ENCODE measurements around the gene DNAJC19.
"Not testable (repeated sequence)": the region's sequence is repeated elsewhere in the genome, so short reads cannot be mapped to it uniquely, and the experiment has no call there.

DNAJC19 gene

DNA sequence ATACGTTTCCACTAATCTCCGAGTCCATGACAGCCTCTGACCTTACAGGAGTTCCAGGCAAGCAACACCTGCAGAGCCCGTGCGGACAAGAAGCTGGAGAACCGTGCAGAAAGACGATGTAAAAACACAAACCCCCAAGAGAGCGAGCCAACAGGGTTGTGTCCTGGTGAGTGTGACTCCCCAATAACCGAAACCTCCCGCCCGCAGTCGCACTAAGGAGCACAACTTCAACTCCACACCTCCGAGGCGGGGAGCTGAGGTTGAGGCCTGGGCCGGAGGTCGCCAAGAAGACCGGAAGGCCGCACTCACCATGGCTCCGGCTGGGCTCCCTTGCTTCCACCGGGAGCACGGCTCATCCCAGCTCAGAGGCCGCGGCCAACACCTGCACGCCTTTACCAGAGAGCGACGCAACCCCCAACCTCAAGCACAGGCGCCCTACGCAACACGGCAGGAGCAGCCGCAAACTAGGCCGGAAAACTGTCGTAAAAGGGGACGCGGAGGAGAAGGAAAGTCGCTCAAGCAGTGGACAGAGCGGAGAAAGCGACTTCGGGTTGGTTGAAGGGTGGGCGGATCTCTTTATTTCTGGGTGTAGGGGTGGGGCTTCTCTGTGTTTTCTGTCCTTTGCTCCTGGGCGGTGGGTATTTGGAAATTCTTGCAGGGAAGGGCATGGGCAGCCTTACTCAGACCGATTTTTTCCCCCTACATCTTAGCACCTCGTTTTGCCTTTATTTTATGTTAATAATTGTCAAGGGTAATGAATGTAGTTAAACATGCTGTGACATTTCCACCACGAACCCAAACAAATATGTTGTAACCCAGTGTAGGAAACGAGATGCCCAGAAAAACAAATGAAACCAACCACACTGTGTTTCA, at the start of gene DNAJC19:
Gene DNAJC19 (minus strand): TSS at position 446 of the 873 bp plus-strand sequence. CDS start 134 bp downstream, at position 312.
- peak; percentile 92 for DNase-seq

DNA sequence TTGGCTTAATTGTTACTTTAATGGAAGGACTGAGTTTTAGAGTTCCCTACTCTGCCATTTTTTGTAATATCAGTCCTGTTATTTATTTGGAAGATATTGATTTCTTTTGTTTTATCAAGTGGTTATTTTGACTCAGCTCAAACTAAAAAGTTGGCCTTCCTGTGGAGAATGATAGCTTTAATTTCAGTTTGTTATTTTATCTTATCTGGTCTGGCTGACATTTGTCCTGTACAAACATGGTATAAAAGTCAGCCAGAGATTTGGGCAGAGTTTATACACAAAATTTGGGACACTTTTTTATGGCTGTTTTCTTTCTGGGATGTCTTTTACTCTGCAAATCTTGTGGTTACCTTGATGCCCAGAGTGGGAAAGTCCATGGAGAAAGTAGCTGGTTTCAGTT, 41.4 kb upstream of the DNAJC19 start:
- DNase-seq, result no peak

DNA sequence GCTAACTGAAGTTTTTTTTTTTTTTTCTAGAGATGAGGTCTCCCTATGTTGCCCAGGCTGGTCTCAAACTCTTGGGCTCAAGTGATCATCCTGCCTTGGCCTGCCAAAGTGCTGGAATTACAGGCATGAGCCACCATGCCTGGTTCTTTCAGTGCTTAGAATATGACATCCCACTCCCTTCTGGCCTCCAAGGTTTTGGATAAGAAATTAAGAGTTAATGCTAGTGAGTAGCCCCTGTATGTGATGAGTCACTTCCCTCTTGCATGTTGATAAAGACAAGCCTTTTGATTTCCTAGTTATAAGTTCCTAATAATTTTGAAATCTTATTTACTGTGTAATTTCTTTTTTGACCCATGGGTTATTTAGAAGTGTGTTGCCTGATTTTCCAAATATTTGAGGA, 35.7 kb upstream of the DNAJC19 start:
- DNase-seq, result no peak

DNA sequence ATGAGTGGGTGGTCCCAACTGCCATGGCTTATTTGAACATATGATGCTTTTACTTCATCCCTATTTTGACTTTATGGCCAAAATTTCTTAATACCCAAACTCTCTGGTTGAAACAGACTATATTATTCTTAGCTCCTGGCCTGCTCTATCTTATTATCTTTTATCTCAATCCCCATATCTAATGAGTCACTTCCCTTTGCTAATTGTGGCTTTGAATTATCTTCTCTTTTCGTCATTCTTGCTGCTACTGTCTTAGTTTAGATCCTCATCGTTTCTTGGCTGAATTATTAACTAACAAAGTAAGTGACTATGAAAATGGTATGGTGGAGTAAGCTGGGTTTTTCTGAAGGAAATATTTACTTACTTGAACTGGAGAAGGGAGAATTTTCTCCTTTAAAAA, 28.2 kb upstream of the DNAJC19 start:
- DNase-seq, result no peak

DNA sequence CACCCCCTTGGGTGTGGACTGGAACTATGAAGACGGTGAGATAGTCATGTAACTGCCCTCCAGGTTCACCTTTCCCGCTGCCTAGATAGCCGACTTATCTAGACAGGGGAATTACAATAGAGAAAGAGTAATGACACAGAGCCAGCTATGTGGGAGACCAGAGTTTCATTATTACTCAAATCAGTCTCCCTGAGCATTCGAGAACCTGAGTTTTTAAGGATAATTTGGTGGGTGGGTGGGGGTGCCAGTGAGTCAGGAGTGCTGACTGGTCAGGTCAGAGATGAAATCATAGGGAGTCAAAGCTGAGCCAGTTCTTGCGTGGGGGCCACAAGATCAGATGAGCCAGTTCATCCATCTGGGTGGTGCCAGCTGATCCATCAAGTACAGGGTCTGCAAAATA, 19.7 kb upstream of the DNAJC19 start:
- DNase-seq, result no peak

DNA sequence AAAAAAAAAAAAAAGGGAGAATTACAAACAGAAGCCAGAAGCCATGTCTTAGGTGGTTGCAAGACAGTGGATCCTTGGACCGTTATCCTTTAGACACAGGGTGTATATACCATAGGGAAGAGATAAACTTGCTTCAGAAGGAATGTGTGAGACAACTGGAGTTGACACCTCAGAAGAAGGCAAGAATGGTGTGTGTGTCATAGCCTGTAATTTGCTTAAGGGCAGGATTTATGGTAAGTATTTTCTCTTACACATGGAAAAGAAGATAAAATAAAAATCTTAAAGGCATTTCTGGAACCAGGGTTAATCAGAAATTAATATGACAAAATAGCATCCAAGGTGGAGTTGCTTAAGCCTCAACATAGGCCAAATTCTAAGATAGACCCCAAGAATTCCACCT, 19.3 kb upstream of the DNAJC19 start:
- no peak for DNase-seq

DNA sequence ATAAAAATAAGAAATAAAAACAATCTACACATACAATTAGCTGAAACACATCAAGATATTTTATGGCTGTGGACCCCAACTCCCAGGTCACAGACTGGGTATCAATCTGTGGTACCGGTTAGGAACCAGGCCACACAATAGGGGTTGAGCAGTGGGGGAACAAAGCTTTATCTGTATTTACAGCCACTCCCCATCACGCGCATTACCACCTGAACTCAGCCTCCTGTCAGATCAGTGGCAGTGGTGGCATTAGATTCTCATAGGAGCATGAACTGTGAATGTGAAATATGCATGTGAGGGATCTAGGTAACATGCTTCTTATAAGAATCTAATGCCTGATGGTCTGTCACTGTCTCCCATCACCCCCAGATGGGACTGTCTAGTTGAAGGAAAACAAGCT, 17.7 kb upstream of the DNAJC19 start:
- DNase-seq, result no peak

DNA sequence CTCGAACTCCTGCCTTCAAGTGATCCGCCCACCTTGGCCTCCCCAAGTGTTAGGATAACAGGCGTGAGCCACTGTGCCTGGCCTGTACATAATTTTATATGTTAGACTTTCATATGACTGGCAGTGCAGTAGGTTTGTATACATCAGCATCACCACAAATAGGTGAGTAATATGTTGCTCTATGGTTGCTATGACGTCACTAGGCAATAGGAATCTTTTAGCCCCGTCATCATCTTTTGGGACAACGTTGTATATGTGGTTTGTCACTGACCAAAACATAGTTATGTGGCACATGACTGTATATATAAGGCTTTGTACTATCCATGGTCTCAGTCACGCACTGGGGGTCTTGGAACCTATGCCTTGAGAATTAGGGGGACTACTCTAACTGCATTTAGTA, 17.0 kb upstream of the DNAJC19 start:
- no peak for DNase-seq

DNA sequence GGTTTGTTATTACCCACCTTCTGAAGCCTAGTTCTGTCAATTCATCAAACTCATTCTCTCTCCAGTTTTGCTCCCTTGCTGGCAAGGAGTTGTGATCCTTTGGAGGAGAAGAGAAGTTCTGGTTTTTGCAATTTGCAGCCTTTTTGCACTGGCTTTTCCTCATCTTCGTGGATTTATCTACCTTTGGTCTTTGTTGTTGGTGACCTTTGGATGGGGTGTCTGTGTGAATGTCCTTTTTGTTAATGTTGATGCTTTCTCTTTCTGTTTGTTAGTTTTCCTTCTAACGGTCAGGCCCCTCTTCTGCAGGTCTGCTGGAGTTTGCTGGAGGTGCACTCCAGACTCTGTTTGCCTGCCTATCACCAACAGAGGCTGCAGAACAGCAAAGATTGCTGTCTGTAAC, 13.9 kb upstream of the DNAJC19 start:
- not testable (repeated sequence) for DNase-seq

DNA sequence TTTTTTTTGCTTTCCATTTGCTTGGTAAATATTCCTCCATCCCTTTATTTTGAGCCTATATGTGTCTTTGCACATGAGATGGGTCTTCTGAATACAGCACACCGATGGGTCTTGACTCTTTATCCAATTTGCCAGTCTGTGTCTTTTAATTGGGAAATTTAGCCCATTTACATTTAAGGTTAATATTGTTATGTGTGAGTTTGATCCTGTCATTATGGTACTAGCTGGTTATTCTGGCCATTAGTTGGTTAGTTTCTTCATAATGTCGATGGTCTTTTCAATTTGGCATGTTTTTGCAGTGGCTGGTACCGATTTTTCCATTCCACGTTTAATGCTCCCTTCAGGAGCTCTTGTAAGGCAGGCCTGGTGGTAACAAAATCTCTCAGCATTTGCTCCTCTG, 12.8 kb upstream of the DNAJC19 start:
- not testable (repeated sequence) for DNase-seq

DNA sequence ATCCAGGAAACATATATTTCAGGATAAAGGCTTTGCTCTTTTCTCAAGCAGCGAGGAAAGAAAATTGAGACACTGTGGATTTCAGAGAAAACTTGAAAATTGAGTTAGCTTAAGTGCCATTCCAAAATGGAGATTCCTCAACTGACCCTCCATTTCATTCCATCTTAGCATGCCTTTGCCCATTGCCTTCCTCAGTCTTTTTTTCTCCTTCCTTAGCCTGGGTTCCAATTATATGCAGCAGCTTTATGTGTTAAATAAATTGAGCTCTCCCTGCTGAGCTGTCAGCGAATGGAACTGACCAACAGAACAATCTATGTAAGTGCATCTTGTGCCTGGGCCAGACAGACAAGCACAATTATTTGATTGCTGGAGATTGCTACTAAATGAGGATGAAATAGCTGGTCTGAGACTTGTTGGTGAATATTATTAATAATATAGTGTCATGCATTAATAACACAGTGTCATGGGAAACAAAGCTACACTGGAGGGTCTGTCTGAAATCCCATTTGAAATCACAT, 6.9 kb upstream of the DNAJC19 start:
- no peak for DNase-seq

DNA sequence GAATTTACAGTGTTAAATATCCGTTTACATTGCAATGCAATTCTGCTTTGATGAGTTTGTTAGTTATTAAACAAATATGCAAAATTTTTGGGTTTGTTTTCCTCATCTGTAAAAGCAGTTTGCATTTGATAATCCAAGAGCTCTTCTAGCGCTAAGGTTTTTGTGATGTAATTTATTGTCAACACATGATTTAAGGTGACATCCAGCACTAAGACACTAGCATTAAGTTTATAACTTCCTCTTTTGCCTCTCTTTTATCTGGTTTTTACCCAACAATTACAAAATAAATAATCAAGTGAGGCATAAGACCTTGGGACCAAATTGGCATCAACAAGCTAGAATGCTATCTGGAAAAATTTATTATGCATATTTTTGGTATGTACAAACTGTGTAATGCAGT, 969 bp upstream of the DNAJC19 start:
- DNase-seq, result peak; percentile 40

DNA sequence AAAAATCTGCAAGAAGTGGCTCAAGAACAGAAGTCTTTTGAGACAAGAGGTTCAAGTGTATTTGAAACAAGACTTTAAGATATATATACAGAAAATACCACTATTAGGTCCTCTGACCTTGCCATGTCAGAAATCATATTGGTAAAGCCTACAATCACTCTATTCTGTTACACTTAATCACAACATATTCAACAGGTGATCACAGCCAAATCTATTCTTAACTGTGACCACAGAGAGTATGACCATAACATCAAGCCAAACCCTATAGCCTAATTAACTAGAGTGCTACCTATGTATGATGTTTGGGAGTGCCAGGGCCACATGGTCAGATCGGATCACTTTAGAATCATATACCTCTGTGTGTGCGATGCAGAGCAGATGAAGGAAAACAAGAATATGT, 2.2 kb downstream of the DNAJC19 start:
- DNase-seq, result no peak

DNA sequence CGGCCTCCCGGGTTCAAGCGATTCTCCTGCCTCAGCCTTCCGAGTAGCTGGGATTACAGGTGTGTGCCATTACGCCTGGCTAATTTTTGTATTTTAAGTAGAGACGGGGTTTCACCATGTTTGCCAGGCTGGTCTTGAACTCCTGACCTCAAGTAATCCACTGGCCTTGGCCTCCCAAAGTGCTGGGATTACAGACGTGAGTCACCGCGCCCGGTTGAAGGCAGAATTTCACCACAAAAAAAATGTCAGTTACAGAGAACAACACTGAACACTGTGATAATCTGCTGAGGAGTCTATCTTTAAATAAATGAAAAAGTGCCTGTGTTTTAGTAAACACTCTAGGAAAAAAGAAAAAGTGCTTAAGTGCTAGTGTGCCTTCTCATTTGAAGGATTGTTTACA, 3.2 kb downstream of the DNAJC19 start:
- peak; percentile 84 for DNase-seq

DNA sequence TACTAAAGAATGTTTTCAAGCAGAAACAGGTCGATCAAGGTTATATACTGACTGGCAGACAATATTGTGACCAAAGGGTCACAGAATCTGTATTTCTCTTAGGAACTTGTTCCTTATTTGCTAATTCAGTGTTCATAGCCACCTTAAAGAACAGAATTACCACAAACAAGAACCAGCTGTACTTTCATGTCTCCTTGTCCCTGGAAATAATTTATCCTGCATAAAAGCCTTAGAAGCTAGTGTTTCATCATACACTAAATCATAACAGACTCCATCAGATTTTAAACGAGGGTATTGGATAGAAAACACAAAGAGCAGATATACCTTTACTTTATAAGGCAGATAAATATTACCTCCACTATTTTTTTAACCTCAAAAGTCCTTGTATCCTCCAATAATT, 6.4 kb downstream of the DNAJC19 start:
- peak; percentile 26 for DNase-seq

DNA sequence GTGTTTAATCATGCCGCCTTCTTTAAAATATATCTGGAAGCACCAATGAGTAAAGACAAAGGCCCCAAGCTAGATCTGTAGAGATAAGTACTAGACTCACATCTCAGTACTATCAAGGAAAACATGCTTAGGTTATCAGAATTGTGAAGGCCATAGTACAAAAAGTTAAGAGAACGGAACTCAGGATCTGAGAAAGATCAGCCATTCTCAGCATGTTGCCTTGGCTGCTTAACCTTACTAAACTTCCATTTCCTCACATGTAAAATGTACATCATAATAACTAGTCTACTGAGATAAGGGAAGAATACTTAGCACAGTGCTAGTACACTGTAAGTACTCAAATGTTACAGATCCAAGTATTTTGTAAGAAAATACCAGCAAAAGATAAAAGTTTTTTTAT, 7.6 kb downstream of the DNAJC19 start:
- DNase-seq, result no peak

DNA sequence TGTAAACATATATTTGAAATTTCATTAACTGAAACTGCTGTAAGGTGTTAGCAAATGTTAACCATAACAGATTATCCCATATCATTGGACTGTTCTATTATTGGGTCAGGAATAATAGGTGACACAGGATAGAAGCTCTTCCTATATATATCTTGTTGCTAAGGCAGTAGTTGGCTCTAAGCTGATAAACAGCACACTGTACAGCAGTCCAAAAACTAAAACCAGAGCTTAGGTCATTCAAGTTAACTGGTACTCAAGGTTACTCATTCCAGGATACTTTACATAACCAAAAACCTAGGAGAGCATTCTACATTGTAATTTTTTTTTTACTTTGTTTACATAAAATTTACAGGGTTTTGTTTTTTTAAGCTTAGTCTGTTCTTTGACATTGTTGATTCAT, 8.9 kb downstream of the DNAJC19 start:
- no peak for DNase-seq

DNA sequence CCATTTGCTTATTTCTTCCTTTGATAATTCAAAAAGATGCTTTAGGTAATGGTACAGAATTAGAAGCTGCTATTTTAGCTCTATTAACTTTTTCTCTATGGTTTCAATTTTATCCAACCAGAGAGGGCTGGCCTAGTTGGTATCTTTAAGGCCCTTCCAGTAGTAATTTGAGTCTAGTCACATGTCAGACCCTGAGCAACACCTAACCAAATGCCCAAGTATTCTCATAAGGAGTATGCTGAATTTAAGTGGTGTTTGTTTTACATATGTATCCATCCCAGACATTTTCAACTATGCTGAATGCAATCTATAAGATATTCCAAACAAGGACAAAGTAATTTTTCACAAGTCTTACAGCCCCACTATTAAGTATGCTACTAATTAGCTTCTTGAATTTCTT, 9.6 kb downstream of the DNAJC19 start:
- no peak for DNase-seq

DNA sequence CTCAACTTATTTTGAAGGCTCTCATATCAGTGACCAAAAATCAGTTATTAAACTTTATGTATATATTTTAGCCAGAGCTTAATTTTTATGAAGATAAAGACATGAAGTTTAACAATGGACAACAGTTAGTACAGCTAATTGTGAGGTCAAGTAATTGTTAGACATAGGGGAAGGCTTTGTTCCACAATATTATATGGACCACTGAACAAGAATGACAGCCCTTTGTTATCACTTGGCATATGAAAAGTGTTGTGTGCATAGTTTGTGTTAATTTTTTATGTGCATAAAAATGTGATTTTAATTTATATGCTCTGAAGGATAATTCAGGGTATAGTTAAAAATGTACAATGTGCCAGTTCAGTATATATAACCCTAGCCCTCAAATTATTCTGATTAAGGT, 12.0 kb downstream of the DNAJC19 start:
- no peak for DNase-seq

DNA sequence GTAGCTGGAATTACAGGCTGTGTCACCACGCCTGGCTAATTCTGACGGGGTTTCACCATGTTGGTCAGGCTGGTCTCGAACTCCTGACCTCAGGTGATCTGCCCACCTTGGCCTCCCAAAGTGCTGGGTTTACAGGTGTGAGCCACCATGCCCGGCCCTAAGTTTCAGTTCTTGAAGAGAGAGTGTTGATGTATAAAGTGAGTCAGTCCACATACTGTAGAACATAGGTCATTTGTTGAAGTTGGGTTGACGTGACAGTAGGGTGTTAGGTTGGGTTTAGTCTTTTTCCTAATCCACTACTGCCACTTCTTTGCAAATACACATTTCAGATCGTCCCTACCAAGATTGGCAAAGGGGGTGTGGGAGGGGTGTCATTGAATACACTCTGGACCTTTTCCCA, 15.2 kb downstream of the DNAJC19 start:
- no peak for DNase-seq

DNA sequence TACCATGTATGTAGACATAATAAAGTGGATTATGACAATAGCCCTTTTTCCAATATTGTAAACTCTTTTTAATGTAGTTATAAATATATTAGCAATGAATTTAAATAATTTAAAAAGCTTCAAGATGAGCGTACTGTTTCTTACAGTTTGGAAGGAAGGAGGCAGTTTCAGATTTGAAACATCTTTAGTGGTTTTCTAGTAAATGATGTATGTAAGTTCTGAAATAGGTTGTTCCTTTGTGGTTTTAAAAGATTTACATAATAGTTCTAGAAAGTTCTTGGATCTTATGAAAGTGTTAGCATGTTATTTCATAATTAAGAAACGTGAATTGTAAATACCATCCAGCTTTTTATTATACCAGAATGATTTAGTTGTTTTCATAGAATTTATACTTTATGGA, 16.0 kb downstream of the DNAJC19 start:
- DNase-seq, result peak; percentile 36

DNA sequence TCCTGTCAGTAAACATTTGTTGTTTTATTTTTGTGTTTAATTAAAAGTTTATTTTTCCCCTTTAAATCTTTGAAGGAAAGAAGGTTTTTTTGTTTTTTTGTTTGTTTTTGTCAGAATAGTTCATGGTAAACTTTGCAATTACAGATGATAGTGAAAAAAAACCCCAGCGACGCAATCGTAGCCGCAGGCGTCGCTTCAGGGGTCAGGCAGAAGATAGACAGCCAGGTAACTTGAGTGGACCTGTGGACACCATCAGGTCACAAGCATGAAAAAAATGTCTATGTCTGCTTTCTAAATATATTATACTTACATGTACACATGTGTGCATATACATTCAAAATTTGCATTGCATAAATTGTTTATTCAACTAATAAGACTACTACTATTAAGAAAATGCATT, 18.6 kb downstream of the DNAJC19 start:
- DNase-seq, result no peak

DNA sequence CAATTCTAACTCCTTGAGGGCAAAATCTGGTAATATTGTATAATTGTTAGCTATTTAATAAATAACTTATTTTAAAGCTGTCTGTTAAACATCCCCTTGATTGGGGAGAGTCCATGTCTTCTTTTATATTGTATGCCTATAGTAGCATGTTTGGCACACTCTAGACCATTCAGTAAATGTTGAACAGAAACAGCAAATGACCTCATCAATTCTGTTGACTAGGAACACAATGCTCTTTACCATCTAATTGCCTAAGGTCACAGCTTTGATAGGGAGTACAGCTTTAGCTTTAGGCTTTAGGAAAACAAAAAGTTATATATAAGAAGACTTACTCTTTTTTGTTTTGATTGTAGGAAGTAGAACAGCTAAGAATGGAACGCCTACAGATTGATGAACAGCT, 27.0 kb downstream of the DNAJC19 start:
- DNase-seq, result no peak

DNA sequence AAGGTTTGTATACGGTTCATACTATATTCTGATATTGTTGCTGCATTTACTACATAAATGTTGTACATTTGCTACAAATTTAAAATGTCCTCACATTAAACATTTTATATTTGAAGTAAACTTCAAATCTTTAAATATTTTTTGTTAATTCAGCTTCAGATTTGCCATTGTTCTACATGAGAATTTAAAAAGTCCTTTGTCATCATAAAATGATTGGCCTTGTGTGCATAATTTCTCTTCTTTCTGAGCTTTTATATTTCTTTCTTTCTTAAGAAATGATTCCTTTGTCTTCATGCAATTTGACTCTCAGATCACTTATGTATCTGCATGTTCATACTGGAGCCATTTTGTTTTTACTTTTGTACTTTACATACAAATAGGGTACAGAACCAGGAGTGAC, 28.0 kb downstream of the DNAJC19 start:
- no peak for DNase-seq

DNA sequence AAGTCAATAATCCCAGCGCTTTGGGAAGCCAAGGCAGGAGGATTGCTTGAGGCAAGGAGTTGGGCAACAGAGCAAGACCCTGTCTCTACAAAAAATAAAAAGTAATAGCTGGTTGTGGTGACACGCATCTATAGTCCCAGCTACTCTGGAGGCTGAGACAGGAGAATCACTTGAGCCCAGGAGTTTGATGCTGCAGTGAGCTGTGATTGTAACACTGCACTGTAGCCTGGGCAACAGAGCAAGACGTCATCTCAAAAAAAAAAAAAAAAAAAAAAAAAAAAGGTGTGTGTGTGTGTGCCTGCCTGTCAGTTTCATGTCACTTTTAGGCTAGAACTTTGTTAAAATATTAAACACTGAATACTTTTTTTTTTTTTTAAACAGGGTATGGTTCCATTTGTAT, 28.4 kb downstream of the DNAJC19 start:
- DNase-seq, result no peak

Measured in MV-4-11 (cell line).